GM23338 (cell line): ENCODE results near the gene C4BPA. TPM values are rescaled to one million over a fixed set of nuclear protein-coding genes. Genes with fewer than 3 reads are reported as not detected.

Source experiments
- ATAC-seq: fragments of 200-7000 bp; cut with Tn5 transposase; 3 replicates; pipeline ENCODE4 v1.9.1; 2020
- DNase-seq: peaks from one replicate; pipeline ENCODE4 v3.0.0-alpha.2; 2015; ENCODE audit warnings: low spot score
- H2AFZ ChIP-seq: fragments of 200-600 bp; sonication (generic); 2 replicates; pipeline ENCODE4 v1.8.0; 2016; ENCODE audit warnings: antibody characterized with exemption, mild to moderate bottlenecking, moderate library complexity
- H3F3A ChIP-seq: fragments of 200-600 bp; sonication (generic); replicated peaks from 2 replicates; pipeline ENCODE4 v1.8.0; 2017; ENCODE audit warnings: antibody characterized with exemption, mixed run types, low read depth
- H3K27ac ChIP-seq: fragments of 200-600 bp; sonication (generic); 2 replicates; pipeline ENCODE4 v1.6.1; 2016; ENCODE audit warnings: low read depth
- H3K27me3 ChIP-seq: fragments of 200-600 bp; sonication (generic); 2 replicates; pipeline ENCODE4 v1.8.0; 2016; ENCODE audit warnings: mild to moderate bottlenecking, mixed run types, moderate library complexity; ENCODE audit not compliant: insufficient read depth
- H3K36me3 ChIP-seq: fragments of 200-600 bp; sonication (generic); 2 replicates; pipeline ENCODE4 v1.8.0; 2016; ENCODE audit warnings: mild to moderate bottlenecking; ENCODE audit not compliant: insufficient read depth
- H3K4me1 ChIP-seq: fragments of 200-600 bp; sonication (generic); 2 replicates; pipeline ENCODE4 v1.8.0; 2016; ENCODE audit warnings: mild to moderate bottlenecking, moderate library complexity; ENCODE audit not compliant: insufficient read depth
- H3K4me2 ChIP-seq: fragments of 200-600 bp; sonication (generic); 2 replicates; pipeline ENCODE4 v1.7.1; 2017; ENCODE audit warnings: mixed run types
- H3K4me3 ChIP-seq: fragments of 200-600 bp; sonication (generic); 2 replicates; pipeline ENCODE4 v1.6.1; 2016; ENCODE audit warnings: mixed run types
- H3K79me2 ChIP-seq: fragments of 200-600 bp; sonication (generic); replicated peaks from 2 replicates; pipeline ENCODE4 v1.8.0; 2017; ENCODE audit warnings: mild to moderate bottlenecking; ENCODE audit not compliant: insufficient read depth
- H3K9me2 ChIP-seq: fragments of 200-600 bp; sonication (generic); 2 replicates; pipeline ENCODE4 v1.8.0; 2017; ENCODE audit not compliant: insufficient read depth
- H4K20me1 ChIP-seq: fragments of 200-600 bp; sonication (generic); replicated peaks from 2 replicates; pipeline ENCODE4 v1.8.0; 2017; ENCODE audit warnings: mild to moderate bottlenecking; ENCODE audit not compliant: insufficient read depth
- H3K27ac Mint-ChIP-seq: 2 replicates; pipeline ENCODE4 v1.8.0; 2020; ENCODE audit warnings: inconsistent platforms, mild to moderate bottlenecking, moderate library complexity, mixed read lengths
- H3K27me3 Mint-ChIP-seq: 3 replicates; pipeline ENCODE4 v1.8.0; 2022; ENCODE audit warnings: low read depth, mild to moderate bottlenecking, moderate library complexity, mixed read lengths, inconsistent platforms; ENCODE audit not compliant: insufficient read depth, poor library complexity
- H3K36me3 Mint-ChIP-seq: 3 replicates; pipeline ENCODE4 v1.8.0; 2021; ENCODE audit warnings: low read depth, mild to moderate bottlenecking, inconsistent platforms, moderate library complexity, mixed read lengths
- H3K4me1 Mint-ChIP-seq: 3 replicates; pipeline ENCODE4 v1.8.0; 2020; ENCODE audit warnings: mild to moderate bottlenecking, inconsistent platforms, mixed read lengths
- H3K4me3 Mint-ChIP-seq: 3 replicates; pipeline ENCODE4 v1.8.0; 2021; ENCODE audit warnings: moderate library complexity, mild to moderate bottlenecking, inconsistent platforms, mixed read lengths
- H3K9me3 Mint-ChIP-seq: 3 replicates; pipeline ENCODE4 v1.8.0; 2020; ENCODE audit warnings: moderate library complexity, mild to moderate bottlenecking, inconsistent platforms, mixed read lengths
- CREB1 ChIP-seq: fragments of 250-450 bp; sonication (Bioruptor Pico); IDR thresholded peaks from 2 replicates; pipeline ENCODE4 v1.5.0; 2020; ENCODE audit warnings: low read depth, mild to moderate bottlenecking, moderate library complexity
- EZH2 ChIP-seq: fragments of 200-600 bp; sonication (generic); IDR thresholded peaks from one replicate; pipeline ENCODE4 v1.8.0; 2017; ENCODE audit warnings: antibody characterized with exemption, mild to moderate bottlenecking, low read depth; ENCODE audit not compliant: unreplicated experiment
- EZH2phosphoT487 ChIP-seq: fragments of 200-600 bp; sonication (generic); IDR thresholded peaks from one replicate; pipeline ENCODE4 v1.8.1; 2018; ENCODE audit warnings: antibody characterized with exemption; ENCODE audit not compliant: unreplicated experiment
- JUNB ChIP-seq: IDR thresholded peaks from one replicate; pipeline ENCODE4 v1.6.1; 2016; ENCODE audit warnings: antibody characterized with exemption; ENCODE audit not compliant: unreplicated experiment
- NANOG ChIP-seq: IDR thresholded peaks from 2 replicates; pipeline ENCODE4 v1.6.1; 2016; ENCODE audit warnings: antibody characterized with exemption, borderline replicate concordance
- POLR2AphosphoS5 ChIP-seq: IDR thresholded peaks from 2 replicates; pipeline ENCODE4 v1.6.1; 2016; ENCODE audit warnings: antibody characterized with exemption, low read depth
- STAT1 ChIP-seq: IDR thresholded peaks from one replicate; pipeline ENCODE4 v1.6.1; 2016; ENCODE audit warnings: antibody characterized with exemption; ENCODE audit not compliant: unreplicated experiment
- ZNF114 ChIP-seq: fragments of 250-450 bp; sonication (Bioruptor Pico); IDR thresholded peaks from 2 replicates; pipeline ENCODE4 v1.5.0; 2020; ENCODE audit warnings: mild to moderate bottlenecking, moderate library complexity
- ZNF331 ChIP-seq: fragments of 250-450 bp; sonication (Bioruptor Pico); IDR thresholded peaks from 2 replicates; pipeline ENCODE4 v1.5.0; 2020; ENCODE audit warnings: low read depth, mild to moderate bottlenecking, moderate library complexity
- polyA plus RNA-seq: library from polyadenylated mRNA; unstranded; fragments of >200 nt; fragmentation: Nextera tagmentation; extraction: Ambion mirVana; gene quantifications from 2 replicates; pipeline ENCODE4 v1.2.1, GENCODE V29; 2016
- total RNA-seq: library from RNA; depleted of rRNA; stranded (reverse); fragments of >200 nt; shearing (Covaris generic); gene quantifications from 2 replicates; pipeline ENCODE4 v1.2.3, GENCODE V29; 2014
- TF ChIP-seq, protein P1 (sequence below): IDR thresholded peaks from 2 replicates; pipeline ENCODE4 v1.6.1; 2016; ENCODE audit warnings: antibody characterized with exemption
- TF ChIP-seq, protein P2 (sequence below): IDR thresholded peaks from one replicate; pipeline ENCODE4 v1.6.1; 2018; ENCODE audit warnings: antibody characterized with exemption; ENCODE audit not compliant: unreplicated experiment
- TF ChIP-seq, protein P3 (sequence below), 2 experiments: fragments of 200-600 bp in 1 of 2; sonication (generic) in 1 of 2; conservative IDR thresholded peaks; 2 replicates each; pipeline versions ENCODE4 v1.5.1 to v1.6.1; 2016 to 2017; ENCODE audit warnings: antibody characterized with exemption in 2 of 2, low read depth in 2 of 2, mild to moderate bottlenecking in 2 of 2, moderate library complexity in 1 of 2
- TF ChIP-seq, protein P4 (sequence below): fragments of 250-450 bp; sonication (Bioruptor Pico); IDR thresholded peaks from 2 replicates; pipeline ENCODE4 v1.5.0; 2020; ENCODE audit warnings: mild to moderate bottlenecking, moderate library complexity

Gene C4BPA
- total and polyA plus RNA-seq, 2 experiments from 2014 or later = not detected

DNA sequence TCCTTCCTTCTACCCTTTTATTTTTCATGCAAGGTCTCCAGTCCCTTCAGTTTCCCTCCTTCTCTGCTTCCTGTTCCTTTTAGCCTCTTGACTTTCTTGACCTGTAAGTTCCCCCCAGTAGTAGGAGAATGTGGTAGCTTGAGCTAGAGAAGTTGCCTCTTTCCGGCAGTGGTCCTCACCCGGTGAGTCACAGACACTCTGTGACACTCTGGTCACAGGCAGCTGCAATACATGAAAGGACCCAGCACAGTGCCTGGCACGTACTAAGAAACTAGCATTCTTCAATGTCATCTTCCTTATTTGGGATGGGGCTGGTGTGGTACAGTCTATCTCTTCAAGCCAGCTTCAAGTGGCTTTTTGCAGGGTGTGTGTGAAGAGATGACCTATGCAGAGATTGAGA lies 35.0 kb upstream of the C4BPA start:
- no peaks in the 10 kb centered on the region for H3K27me3 Mint-ChIP-seq
- TF ChIP-seq JUNB = no peak
- no peak for TF ChIP-seq EZH2
- no peak for TF ChIP-seq ZNF114 (CRISPR knock-in tag)
- TF ChIP-seq POLR2AphosphoS5 = no peak
- TF ChIP-seq, protein P1, sequence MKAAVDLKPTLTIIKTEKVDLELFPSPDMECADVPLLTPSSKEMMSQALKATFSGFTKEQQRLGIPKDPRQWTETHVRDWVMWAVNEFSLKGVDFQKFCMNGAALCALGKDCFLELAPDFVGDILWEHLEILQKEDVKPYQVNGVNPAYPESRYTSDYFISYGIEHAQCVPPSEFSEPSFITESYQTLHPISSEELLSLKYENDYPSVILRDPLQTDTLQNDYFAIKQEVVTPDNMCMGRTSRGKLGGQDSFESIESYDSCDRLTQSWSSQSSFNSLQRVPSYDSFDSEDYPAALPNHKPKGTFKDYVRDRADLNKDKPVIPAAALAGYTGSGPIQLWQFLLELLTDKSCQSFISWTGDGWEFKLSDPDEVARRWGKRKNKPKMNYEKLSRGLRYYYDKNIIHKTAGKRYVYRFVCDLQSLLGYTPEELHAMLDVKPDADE = no peak
- TF ChIP-seq CREB1 (CRISPR knock-in tag) = no peak
- TF ChIP-seq, protein P2, sequence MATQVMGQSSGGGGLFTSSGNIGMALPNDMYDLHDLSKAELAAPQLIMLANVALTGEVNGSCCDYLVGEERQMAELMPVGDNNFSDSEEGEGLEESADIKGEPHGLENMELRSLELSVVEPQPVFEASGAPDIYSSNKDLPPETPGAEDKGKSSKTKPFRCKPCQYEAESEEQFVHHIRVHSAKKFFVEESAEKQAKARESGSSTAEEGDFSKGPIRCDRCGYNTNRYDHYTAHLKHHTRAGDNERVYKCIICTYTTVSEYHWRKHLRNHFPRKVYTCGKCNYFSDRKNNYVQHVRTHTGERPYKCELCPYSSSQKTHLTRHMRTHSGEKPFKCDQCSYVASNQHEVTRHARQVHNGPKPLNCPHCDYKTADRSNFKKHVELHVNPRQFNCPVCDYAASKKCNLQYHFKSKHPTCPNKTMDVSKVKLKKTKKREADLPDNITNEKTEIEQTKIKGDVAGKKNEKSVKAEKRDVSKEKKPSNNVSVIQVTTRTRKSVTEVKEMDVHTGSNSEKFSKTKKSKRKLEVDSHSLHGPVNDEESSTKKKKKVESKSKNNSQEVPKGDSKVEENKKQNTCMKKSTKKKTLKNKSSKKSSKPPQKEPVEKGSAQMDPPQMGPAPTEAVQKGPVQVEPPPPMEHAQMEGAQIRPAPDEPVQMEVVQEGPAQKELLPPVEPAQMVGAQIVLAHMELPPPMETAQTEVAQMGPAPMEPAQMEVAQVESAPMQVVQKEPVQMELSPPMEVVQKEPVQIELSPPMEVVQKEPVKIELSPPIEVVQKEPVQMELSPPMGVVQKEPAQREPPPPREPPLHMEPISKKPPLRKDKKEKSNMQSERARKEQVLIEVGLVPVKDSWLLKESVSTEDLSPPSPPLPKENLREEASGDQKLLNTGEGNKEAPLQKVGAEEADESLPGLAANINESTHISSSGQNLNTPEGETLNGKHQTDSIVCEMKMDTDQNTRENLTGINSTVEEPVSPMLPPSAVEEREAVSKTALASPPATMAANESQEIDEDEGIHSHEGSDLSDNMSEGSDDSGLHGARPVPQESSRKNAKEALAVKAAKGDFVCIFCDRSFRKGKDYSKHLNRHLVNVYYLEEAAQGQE = no peak
- TF ChIP-seq STAT1 = no peak
- TF ChIP-seq EZH2phosphoT487 = no peak
- TF ChIP-seq, protein P3, sequence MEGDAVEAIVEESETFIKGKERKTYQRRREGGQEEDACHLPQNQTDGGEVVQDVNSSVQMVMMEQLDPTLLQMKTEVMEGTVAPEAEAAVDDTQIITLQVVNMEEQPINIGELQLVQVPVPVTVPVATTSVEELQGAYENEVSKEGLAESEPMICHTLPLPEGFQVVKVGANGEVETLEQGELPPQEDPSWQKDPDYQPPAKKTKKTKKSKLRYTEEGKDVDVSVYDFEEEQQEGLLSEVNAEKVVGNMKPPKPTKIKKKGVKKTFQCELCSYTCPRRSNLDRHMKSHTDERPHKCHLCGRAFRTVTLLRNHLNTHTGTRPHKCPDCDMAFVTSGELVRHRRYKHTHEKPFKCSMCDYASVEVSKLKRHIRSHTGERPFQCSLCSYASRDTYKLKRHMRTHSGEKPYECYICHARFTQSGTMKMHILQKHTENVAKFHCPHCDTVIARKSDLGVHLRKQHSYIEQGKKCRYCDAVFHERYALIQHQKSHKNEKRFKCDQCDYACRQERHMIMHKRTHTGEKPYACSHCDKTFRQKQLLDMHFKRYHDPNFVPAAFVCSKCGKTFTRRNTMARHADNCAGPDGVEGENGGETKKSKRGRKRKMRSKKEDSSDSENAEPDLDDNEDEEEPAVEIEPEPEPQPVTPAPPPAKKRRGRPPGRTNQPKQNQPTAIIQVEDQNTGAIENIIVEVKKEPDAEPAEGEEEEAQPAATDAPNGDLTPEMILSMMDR (conservative IDR thresholded peaks at IDR 0.05; ENCODE audit: low read depth in 2 of 2) = no peak
- TF ChIP-seq, protein P4, sequence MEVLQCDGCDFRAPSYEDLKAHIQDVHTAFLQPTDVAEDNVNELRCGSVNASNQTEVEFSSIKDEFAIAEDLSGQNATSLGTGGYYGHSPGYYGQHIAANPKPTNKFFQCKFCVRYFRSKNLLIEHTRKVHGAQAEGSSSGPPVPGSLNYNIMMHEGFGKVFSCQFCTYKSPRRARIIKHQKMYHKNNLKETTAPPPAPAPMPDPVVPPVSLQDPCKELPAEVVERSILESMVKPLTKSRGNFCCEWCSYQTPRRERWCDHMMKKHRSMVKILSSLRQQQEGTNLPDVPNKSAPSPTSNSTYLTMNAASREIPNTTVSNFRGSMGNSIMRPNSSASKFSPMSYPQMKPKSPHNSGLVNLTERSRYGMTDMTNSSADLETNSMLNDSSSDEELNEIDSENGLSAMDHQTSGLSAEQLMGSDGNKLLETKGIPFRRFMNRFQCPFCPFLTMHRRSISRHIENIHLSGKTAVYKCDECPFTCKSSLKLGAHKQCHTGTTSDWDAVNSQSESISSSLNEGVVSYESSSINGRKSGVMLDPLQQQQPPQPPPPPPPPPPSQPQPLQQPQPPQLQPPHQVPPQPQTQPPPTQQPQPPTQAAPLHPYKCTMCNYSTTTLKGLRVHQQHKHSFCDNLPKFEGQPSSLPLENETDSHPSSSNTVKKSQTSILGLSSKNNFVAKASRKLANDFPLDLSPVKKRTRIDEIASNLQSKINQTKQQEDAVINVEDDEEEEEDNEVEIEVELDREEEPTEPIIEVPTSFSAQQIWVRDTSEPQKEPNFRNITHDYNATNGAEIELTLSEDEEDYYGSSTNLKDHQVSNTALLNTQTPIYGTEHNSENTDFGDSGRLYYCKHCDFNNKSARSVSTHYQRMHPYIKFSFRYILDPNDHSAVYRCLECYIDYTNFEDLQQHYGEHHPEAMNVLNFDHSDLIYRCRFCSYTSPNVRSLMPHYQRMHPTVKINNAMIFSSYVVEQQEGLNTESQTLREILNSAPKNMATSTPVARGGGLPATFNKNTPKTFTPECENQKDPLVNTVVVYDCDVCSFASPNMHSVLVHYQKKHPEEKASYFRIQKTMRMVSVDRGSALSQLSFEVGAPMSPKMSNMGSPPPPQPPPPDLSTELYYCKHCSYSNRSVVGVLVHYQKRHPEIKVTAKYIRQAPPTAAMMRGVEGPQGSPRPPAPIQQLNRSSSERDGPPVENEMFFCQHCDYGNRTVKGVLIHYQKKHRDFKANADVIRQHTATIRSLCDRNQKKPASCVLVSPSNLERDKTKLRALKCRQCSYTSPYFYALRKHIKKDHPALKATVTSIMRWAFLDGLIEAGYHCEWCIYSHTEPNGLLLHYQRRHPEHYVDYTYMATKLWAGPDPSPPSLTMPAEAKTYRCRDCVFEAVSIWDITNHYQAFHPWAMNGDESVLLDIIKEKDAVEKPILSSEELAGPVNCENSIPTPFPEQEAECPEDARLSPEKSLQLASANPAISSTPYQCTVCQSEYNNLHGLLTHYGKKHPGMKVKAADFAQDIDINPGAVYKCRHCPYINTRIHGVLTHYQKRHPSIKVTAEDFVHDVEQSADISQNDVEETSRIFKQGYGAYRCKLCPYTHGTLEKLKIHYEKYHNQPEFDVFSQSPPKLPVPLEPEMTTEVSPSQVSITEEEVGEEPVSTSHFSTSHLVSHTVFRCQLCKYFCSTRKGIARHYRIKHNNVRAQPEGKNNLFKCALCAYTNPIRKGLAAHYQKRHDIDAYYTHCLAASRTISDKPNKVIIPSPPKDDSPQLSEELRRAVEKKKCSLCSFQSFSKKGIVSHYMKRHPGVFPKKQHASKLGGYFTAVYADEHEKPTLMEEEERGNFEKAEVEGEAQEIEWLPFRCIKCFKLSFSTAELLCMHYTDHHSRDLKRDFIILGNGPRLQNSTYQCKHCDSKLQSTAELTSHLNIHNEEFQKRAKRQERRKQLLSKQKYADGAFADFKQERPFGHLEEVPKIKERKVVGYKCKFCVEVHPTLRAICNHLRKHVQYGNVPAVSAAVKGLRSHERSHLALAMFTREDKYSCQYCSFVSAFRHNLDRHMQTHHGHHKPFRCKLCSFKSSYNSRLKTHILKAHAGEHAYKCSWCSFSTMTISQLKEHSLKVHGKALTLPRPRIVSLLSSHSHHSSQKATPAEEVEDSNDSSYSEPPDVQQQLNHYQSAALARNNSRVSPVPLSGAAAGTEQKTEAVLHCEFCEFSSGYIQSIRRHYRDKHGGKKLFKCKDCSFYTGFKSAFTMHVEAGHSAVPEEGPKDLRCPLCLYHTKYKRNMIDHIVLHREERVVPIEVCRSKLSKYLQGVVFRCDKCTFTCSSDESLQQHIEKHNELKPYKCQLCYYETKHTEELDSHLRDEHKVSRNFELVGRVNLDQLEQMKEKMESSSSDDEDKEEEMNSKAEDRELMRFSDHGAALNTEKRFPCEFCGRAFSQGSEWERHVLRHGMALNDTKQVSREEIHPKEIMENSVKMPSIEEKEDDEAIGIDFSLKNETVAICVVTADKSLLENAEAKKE (CRISPR knock-in tag) = no peak
- TF ChIP-seq ZNF331 (CRISPR knock-in tag) = no peak
- TF ChIP-seq NANOG = no peak
- no peaks in the 10 kb centered on the region for H3K4me1 Mint-ChIP-seq
- Histone ChIP-seq H2AFZ (no peak overlapping the region), H3K4me2 (no peak overlapping the region), H3K36me3 (peaks cover 4% of the 10 kb centered on the region; the same call in 1 of the 2 replicates), H3K79me2 (no peaks in the 10 kb centered on the region), H3K4me1 (no peaks in the 10 kb centered on the region), H3K4me3 (no peak overlapping the region), H3K27ac (no peak overlapping the region), H4K20me1 (0 out of 2 replicates have a peak, but pooled peaks cover 2% of the 10 kb centered on the region), H3F3A (no peaks in the 10 kb centered on the region), H3K9me2 (no peaks in the 10 kb centered on the region), H3K27me3 (no peaks in the 10 kb centered on the region)
- ATAC-seq (no peak), DNase-seq (no peak)
- no peak overlapping the region for H3K27ac Mint-ChIP-seq
- H3K36me3 Mint-ChIP-seq = peaks cover 28% of the 10 kb centered on the region
- no peak overlapping the region for H3K4me3 Mint-ChIP-seq
- no peaks in the 10 kb centered on the region for H3K9me3 Mint-ChIP-seq
